GM06990 (cell line): ENCODE data around the gene SDC1.

Experiments
- DNase-seq: peaks from one replicate; pipeline ENCODE4 v3.0.0-alpha.2; 2011; ENCODE audit not compliant: insufficient read length; ENCODE audit errors: extremely low read depth
- H3K27me3 ChIP-seq: replicated peaks from 2 replicates; pipeline ENCODE4 v1.6.0; 2011; ENCODE audit warnings: low read length; ENCODE audit not compliant: control insufficient read depth, insufficient read depth
- H3K36me3 ChIP-seq: 2 replicates; pipeline ENCODE4 v1.5.1; 2011; ENCODE audit warnings: low read length; ENCODE audit not compliant: control insufficient read depth, insufficient read depth
- H3K4me3 ChIP-seq: replicated peaks from 2 replicates; pipeline ENCODE4 v1.5.1; 2011; ENCODE audit warnings: low read depth, mild to moderate bottlenecking, control low read depth, low read length
- CTCF ChIP-seq: IDR thresholded peaks from 2 replicates; pipeline ENCODE4 v1.5.1; 2011; ENCODE audit warnings: low read length, control low read depth, mild to moderate bottlenecking, inconsistent platforms; ENCODE audit not compliant: insufficient read depth, poor library complexity, severe bottlenecking

Gene SDC1

DNA sequence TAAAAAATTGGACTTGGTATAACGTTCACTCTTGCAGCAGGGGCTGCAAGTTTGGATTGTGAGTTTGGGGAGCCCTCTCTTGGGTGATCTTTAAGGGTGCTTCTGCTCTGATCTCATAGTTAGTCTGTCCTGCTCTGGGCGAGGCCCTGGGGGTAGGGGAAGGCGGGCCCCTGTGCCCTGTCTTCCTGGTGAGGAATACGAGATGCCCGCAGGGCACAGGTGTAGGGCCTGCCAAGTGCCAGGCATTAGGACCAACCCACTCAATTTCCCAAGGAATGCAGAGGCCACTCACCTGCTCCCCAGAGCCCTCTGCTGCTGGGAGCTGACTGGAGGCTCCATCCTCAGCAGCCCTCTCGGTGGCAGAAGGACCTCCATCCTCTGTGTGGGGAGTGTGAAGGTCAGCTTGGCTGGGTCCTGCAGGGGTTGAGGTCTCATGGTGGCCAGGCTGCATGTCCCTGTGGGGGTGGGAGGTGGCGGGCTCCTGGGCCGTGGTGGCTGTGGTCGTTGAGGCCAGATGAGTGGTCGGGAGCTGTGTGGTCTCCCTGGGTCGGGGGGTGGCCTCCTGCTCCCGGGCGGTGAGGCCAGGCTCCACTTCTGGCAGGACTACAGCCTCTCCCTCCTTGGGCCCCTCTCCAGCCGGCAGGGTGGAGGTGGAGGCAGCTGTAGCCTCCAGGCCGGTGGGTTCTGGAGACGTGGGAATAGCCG lies 21.3 kb downstream of the SDC1 start:
- H3K36me3 ChIP-seq = peaks cover 32% of the 10 kb centered on the region
- TF ChIP-seq CTCF = no peak
- no peak overlapping the region for H3K4me3 ChIP-seq
- no peaks in the 10 kb centered on the region for H3K27me3 ChIP-seq
- DNase-seq = no peak

DNA sequence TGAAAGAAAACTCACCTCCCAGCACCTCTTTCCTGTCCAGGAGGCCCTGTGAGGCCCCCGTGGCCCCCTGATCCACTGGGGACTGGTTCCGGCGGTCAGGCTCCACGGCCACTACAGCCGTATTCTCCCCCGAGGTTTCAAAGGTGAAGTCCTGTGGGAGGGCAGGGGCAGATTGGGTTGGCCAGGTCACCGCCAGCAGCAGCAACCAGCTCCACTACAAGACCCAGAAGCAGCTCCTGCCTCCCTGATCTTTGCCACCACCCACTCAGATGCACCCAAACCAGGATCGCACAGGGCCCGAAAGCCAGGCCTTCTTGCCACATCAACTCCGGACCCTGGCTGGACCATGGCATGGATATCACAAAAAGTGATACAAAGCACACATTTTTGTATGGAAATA lies 21.9 kb downstream of the SDC1 start:
- H3K27me3 ChIP-seq = no peaks in the 10 kb centered on the region
- TF ChIP-seq CTCF = no peak
- H3K36me3 ChIP-seq = peaks cover 32% of the 10 kb centered on the region
- H3K4me3 ChIP-seq = no peak overlapping the region
- DNase-seq = no peak

DNA sequence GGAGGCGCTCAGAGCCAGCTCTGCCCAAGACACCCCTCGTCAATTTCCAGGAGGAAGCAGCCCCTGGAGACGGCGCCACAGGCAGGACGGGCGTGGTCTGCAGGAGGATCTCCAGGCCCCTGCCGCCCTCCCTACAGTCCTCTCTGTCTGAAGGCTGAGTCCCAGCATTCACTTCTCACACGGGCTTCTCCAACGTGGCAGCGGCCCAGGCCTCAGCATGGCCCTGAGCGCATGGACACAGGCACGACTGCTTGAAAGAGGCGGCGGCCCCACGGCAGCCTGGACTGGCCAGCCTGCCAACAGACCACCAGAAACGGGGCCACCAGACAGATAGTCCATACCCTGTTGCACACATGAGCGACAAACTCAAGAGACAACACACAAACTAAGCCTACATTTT lies 23.3 kb downstream of the SDC1 start:
- no peak for DNase-seq
- no peak for TF ChIP-seq CTCF
- no peak overlapping the region for H3K4me3 ChIP-seq
- H3K36me3 ChIP-seq = peaks cover 32% of the 10 kb centered on the region
- no peaks in the 10 kb centered on the region for H3K27me3 ChIP-seq

- no peak for DNase-seq
- no peaks in the 10 kb centered on the region for H3K27me3 ChIP-seq
- no peak for TF ChIP-seq CTCF
- H3K4me3 ChIP-seq = no peak overlapping the region
- H3K36me3 ChIP-seq = peaks cover 32% of the 10 kb centered on the region
Measured at GRCh38 chr2:20200697-20201555, 24.0 kb downstream of the SDC1 start.

DNA sequence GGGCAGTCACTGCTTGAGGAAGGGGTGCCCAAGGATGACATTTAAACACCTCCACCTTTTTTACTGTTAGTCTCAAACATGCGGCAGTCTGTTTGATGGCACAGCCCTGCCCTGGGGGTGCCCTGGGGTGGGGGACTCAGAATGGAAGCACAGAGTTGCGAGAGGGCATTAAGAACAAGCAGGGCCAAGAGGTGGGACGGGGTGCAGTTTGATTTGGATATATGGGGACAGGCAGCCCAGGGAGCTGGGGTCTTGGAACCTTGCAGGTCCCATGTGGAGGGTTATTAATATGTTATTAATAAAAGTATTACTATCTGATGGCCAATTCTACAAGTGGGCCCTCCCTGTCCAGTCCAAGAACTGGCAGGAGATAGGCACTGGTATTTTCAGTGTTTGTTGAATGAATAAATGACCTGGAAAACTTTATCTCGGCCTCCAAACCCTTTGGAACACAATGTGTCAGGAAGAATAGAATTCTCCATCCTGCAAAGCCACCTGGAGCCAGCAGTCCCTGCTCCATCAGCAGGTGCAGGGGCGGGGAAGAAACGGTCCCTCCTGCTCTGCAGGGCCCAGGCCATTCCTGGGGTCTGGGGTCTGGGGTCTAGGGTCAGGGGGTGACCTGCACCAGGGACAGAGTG lies 25.2 kb downstream of the SDC1 start:
- Histone ChIP-seq H3K27me3 (no peaks in the 10 kb centered on the region), H3K4me3 (no peak overlapping the region), H3K36me3 (peaks cover 24% of the 10 kb centered on the region)
- TF ChIP-seq CTCF = no peak
- DNase-seq = no peak
